ENCODE results near the gene IVD. TPM values are rescaled to one million over a fixed set of nuclear protein-coding genes. Genes with fewer than 3 reads are reported as not detected.

IVD gene
- total and polyA plus RNA-seq, 2 of the 8 experiments (the other 6 are each of a cell fraction or from before 2014, with no cell fraction given), result 55.2 to 78.8 TPM

GRCh38 chr15:40357246-40357645, 48.3 kb upstream of the IVD start:
- H3K4me2 ChIP-seq (ENCODE audit: insufficient read depth in 1 of 2, low read depth in 2 of 2, low read length in 2 of 2), result peak overlapping the region; percentile 67 to 83; a peak in 2 of 4 replicates
- peaks cover 11 to 26% (median 18%) of the 10 kb centered on the region in 4 experiments for H3K4me1 ChIP-seq (replicated peaks in 1 of 4; ENCODE audit: control insufficient read depth in 3 of 4, insufficient read depth in 4 of 4, low read length in 3 of 4)
- no peak for FAIRE-seq
- H3K79me2 ChIP-seq (ENCODE audit: control insufficient read depth in 1 of 2, insufficient read depth in 2 of 2, low read length in 2 of 2), result no peaks in the 10 kb centered on the region
- H4K20me1 ChIP-seq (replicated peaks in 1 of 2; ENCODE audit: control insufficient read depth in 1 of 2, insufficient read depth in 2 of 2, low read length in 2 of 2), result peaks cover 0 to 2% of the 10 kb centered on the region in 2 experiments
- ChIA-PET CTCF (ENCODE audit: partially characterized antibody) (interaction anchor here (0.7 to 27.4 kb wide), 6 partner anchors 9 to 50 kb away, joined by 3 to 452 read pairs (median 4); partner anchors contain the start of gene CCDC9B), POLR2A (ENCODE audit: partially characterized antibody) (no interaction called here)
- H3K4me3 ChIP-seq (ENCODE audit: extremely low read depth in 1 of 4, insufficient read depth in 2 of 4, low read depth in 3 of 4, low read length in 4 of 4), result peak overlapping the region; percentile 44 to 69 (median 62); a peak in 6 of 8 replicates
- no peak overlapping the region for H3K18ac ChIP-seq (ENCODE audit: extremely low read depth, low read length)
- H3K36me3 ChIP-seq (ENCODE audit: control insufficient read depth in 2 of 4, insufficient read depth in 4 of 4, low read length in 3 of 4), result no peaks in the 10 kb centered on the region
- no peak overlapping the region for H2AFZ ChIP-seq (ENCODE audit: low read length)
- no peak overlapping the region; the same call in 1 of the 2 replicates for H2AK5ac ChIP-seq (ENCODE audit: low read depth, low read length)
- H2BK15ac ChIP-seq (ENCODE audit: low read length), result no peak overlapping the region
- H3K14ac ChIP-seq (ENCODE audit: insufficient read length), result no peak overlapping the region
- TF ChIP-seq ATF3 (IDR thresholded peaks at IDR 0.05; ENCODE audit: insufficient read depth, low read depth, low read length) (no peak), SIX5 (IDR thresholded peaks at IDR 0.05; ENCODE audit: low read depth, low read length) (no peak), CREB1 (IDR thresholded peaks at IDR 0.05) (no peak), RBBP5 (IDR thresholded peaks at IDR 0.05; ENCODE audit: borderline replicate concordance, low read depth, low read length) (no peak), ATF2 (IDR thresholded peaks at IDR 0.05; ENCODE audit: low read length) (no peak), RAD21 (IDR thresholded peaks at IDR 0.05 in 1 of 2, conservative IDR thresholded peaks at IDR 0.05 in 1 of 2; ENCODE audit: low read depth in 2 of 2, low read length in 2 of 2) (no peak), CHD1 (IDR thresholded peaks at IDR 0.05; ENCODE audit: low read depth, low read length) (no peak), TCF12 (IDR thresholded peaks at IDR 0.05; ENCODE audit: low read depth, low read length) (no peak), RNF2 (IDR thresholded peaks at IDR 0.05; ENCODE audit: borderline replicate concordance, low read depth, low read length, missing control alignments, poor library complexity, severe bottlenecking) (no peak), SUZ12 (IDR thresholded peaks at IDR 0.05; ENCODE audit: low read length) (no peak), KDM5A (IDR thresholded peaks at IDR 0.05; ENCODE audit: low read length) (no peak)
- no peak overlapping the region for H3K4ac ChIP-seq (replicated peaks; ENCODE audit: insufficient read length, low read depth, low read length)
- H3K27ac ChIP-seq (ENCODE audit: low read depth, low read length), result no peak overlapping the region
- no peak overlapping the region for H2BK120ac ChIP-seq (replicated peaks; ENCODE audit: low read depth, low read length)
- no peak overlapping the region for H3K56ac ChIP-seq (replicated peaks; ENCODE audit: insufficient read length, low read depth, low read length)
- WGBS, 2 experiments (ENCODE audit: extremely low coverage in 1 of 2, insufficient coverage in 1 of 2, insufficient read length in 1 of 2, insufficient replicate concordance in 2 of 2, low coverage in 1 of 2, low lambda C conversion rate in 2 of 2, missing lambda C conversion rate in 1 of 2), result 82% methylated on average over 1 of the region's 1 CpG; no CpG with 5 or more reads in 1 of the 2 experiments
- H3K23me2 ChIP-seq (ENCODE audit: low read depth, low read length), result peaks cover 9% of the 10 kb centered on the region
- no peaks in the 10 kb centered on the region for H3K9me3 ChIP-seq (ENCODE audit: insufficient read depth in 2 of 2, low read depth in 1 of 2, low read length in 1 of 2)
- H4K5ac ChIP-seq (ENCODE audit: insufficient read length, low read depth, low read length), result no peak overlapping the region
- no peak overlapping the region for H3K23ac ChIP-seq (ENCODE audit: insufficient read length)
- no peak overlapping the region for H2BK20ac ChIP-seq (ENCODE audit: low read length)
- H2BK5ac ChIP-seq (ENCODE audit: low read depth, low read length), result no peak overlapping the region
- H3K79me1 ChIP-seq (ENCODE audit: low read depth, low read length), result no peaks in the 10 kb centered on the region
- H4K8ac ChIP-seq (ENCODE audit: extremely low read depth, insufficient read depth, low read length), result no peak overlapping the region
- H2BK12ac ChIP-seq (ENCODE audit: low read depth, low read length), result no peak overlapping the region
- no peak for DNase-seq (ENCODE audit: low read depth in 1 of 2, low spot score in 2 of 2)
- H3K9ac ChIP-seq (replicated peaks in 1 of 4; ENCODE audit: extremely low read depth in 1 of 4, low read depth in 3 of 4, low read length in 3 of 4), result no peak overlapping the region
- H3K27me3 ChIP-seq (replicated peaks in 1 of 4; ENCODE audit: control insufficient read depth in 3 of 4, extremely low read depth in 1 of 4, insufficient read depth in 3 of 4, low read length in 3 of 4), result peaks cover 0 to 18% (median 8%) of the 10 kb centered on the region in 4 experiments; a peak in 3 of 7 replicates
- H4K91ac ChIP-seq (replicated peaks; ENCODE audit: insufficient read length, low read length), result no peak overlapping the region
